HEK293 (cell line): ENCODE results near the gene RAB3C.

Experiments
- CTCF ChIA-PET: fragments of 350-600 bp; formaldehyde crosslinking; extraction: SDS; loops from one replicate; lab custom pipeline; 2021; ENCODE audit warnings: antibody characterized with exemption; lab: Yijun Ruan, JAX
- POLR2A ChIA-PET: fragments of 300-600 bp; formaldehyde crosslinking; extraction: SDS; loops from one replicate; lab custom pipeline; 2020; ENCODE audit warnings: antibody characterized with exemption, inconsistent platforms; lab: Yijun Ruan, JAX
- H3K27ac ChIP-seq: fragments of 200-500 bp; sonication (Bioruptor generic); 2 replicates; pipeline ENCODE4 v1.5.1; 2014; ENCODE audit warnings: low read depth, low read length, control low read depth, inconsistent platforms; ENCODE audit errors: extremely low read depth
- H3K36me3 ChIP-seq, 2 experiments: fragments of 200-500 bp in 1 of 2; sonication (Bioruptor generic) in 1 of 2; 1 replicate in 1 of 2; 2 replicates in 1 of 2; pipeline ENCODE4 v1.5.1; 2014 to 2017; ENCODE audit warnings: inconsistent platforms in 2 of 2, low read length in 2 of 2; ENCODE audit not compliant: control insufficient read depth in 2 of 2, insufficient read depth in 1 of 2
- H3K4me1 ChIP-seq: fragments of 200-500 bp; sonication (Bioruptor generic); 2 replicates; pipeline ENCODE4 v1.5.1; 2014; ENCODE audit warnings: mild to moderate bottlenecking, low read length, inconsistent platforms; ENCODE audit not compliant: control insufficient read depth, insufficient read depth
- H3K4me3 ChIP-seq: 2 replicates; pipeline ENCODE4 v1.5.1; 2011; ENCODE audit warnings: low read depth, mild to moderate bottlenecking, control low read depth, low read length, moderate library complexity
- H3K9me3 ChIP-seq: fragments of 200-500 bp; sonication (Bioruptor generic); 2 replicates; pipeline ENCODE4 v1.5.1; 2014; ENCODE audit warnings: low read depth, low read length, inconsistent platforms; ENCODE audit not compliant: control insufficient read depth, insufficient read depth
- GLIS1 ChIP-seq: fragments of 450-650 bp; formaldehyde crosslinking; IDR thresholded peaks from 2 replicates; pipeline ENCODE4 v1.5.1; 2016; ENCODE audit warnings: missing biosample characterization, missing genetic modification characterization
- KLF16 ChIP-seq: fragments of 450-650 bp; formaldehyde crosslinking; IDR thresholded peaks from 2 replicates; pipeline ENCODE4 v1.5.1; 2017; ENCODE audit warnings: missing biosample characterization, missing genetic modification characterization
- PRDM2 ChIP-seq: fragments of 450-650 bp; formaldehyde crosslinking; IDR thresholded peaks from 2 replicates; pipeline ENCODE4 v1.5.1; 2016; ENCODE audit warnings: missing biosample characterization, missing genetic modification characterization, borderline replicate concordance
- TCF7L2 ChIP-seq: IDR thresholded peaks from 2 replicates; pipeline ENCODE4 v1.6.1; 2011; ENCODE audit warnings: low read depth, mild to moderate bottlenecking, inconsistent platforms, low read length, moderate library complexity, borderline replicate concordance
- ZEB2 ChIP-seq: fragments of 450-650 bp; formaldehyde crosslinking; IDR thresholded peaks from 2 replicates; pipeline ENCODE4 v1.5.1; 2016; ENCODE audit warnings: missing biosample characterization, missing genetic modification characterization
- ZFP37 ChIP-seq: fragments of 450-650 bp; formaldehyde crosslinking; IDR thresholded peaks from 2 replicates; pipeline ENCODE4 v1.5.1; 2016; ENCODE audit warnings: missing biosample characterization, missing genetic modification characterization
- ZFP41 ChIP-seq: fragments of 450-650 bp; formaldehyde crosslinking; IDR thresholded peaks from 2 replicates; pipeline ENCODE4 v1.5.1; 2016; ENCODE audit warnings: missing biosample characterization, missing genetic modification characterization, borderline replicate concordance
- ZNF132 ChIP-seq: fragments of 450-650 bp; formaldehyde crosslinking; IDR thresholded peaks from 2 replicates; pipeline ENCODE4 v1.5.1; 2017; ENCODE audit warnings: missing biosample characterization, missing genetic modification characterization, borderline replicate concordance
- ZNF133 ChIP-seq: fragments of 450-650 bp; formaldehyde crosslinking; IDR thresholded peaks from 2 replicates; pipeline ENCODE4 v1.5.1; 2016; ENCODE audit warnings: missing biosample characterization, missing genetic modification characterization
- ZNF148 ChIP-seq: fragments of 450-650 bp; formaldehyde crosslinking; IDR thresholded peaks from 2 replicates; pipeline ENCODE4 v1.5.0; 2017; ENCODE audit warnings: missing biosample characterization, missing genetic modification characterization, borderline replicate concordance
- ZNF175 ChIP-seq: fragments of 450-650 bp; formaldehyde crosslinking; IDR thresholded peaks from 2 replicates; pipeline ENCODE4 v1.5.1; 2016; ENCODE audit warnings: missing biosample characterization, missing genetic modification characterization
- ZNF211 ChIP-seq: fragments of 450-650 bp; formaldehyde crosslinking; IDR thresholded peaks from 2 replicates; pipeline ENCODE4 v1.5.1; 2016; ENCODE audit warnings: low read depth, missing biosample characterization, missing genetic modification characterization
- ZNF214 ChIP-seq: fragments of 450-650 bp; formaldehyde crosslinking; IDR thresholded peaks from 2 replicates; pipeline ENCODE4 v1.5.1; 2017; ENCODE audit warnings: missing biosample characterization, mild to moderate bottlenecking, missing genetic modification characterization, borderline replicate concordance
- ZNF350 ChIP-seq: fragments of 450-650 bp; formaldehyde crosslinking; IDR thresholded peaks from 2 replicates; pipeline ENCODE4 v1.5.0; 2017; ENCODE audit warnings: missing biosample characterization, mild to moderate bottlenecking, missing genetic modification characterization
- ZNF362 ChIP-seq: fragments of 450-650 bp; formaldehyde crosslinking; IDR thresholded peaks from 2 replicates; pipeline ENCODE4 v1.5.1; 2016; ENCODE audit warnings: missing biosample characterization, missing genetic modification characterization
- ZNF571 ChIP-seq: fragments of 450-650 bp; formaldehyde crosslinking; IDR thresholded peaks from 2 replicates; pipeline ENCODE4 v1.5.0; 2017; ENCODE audit warnings: missing biosample characterization, missing genetic modification characterization
- ZNF610 ChIP-seq: fragments of 450-650 bp; formaldehyde crosslinking; IDR thresholded peaks from 2 replicates; pipeline ENCODE4 v1.5.1; 2016; ENCODE audit warnings: missing biosample characterization, missing genetic modification characterization, borderline replicate concordance
- ZNF629 ChIP-seq: fragments of 450-650 bp; formaldehyde crosslinking; IDR thresholded peaks from 2 replicates; pipeline ENCODE4 v1.5.1; 2017; ENCODE audit warnings: missing biosample characterization, missing genetic modification characterization
- ZNF660 ChIP-seq: fragments of 450-650 bp; IDR thresholded peaks from 2 replicates; pipeline ENCODE4 v1.5.1; 2018; ENCODE audit warnings: missing biosample characterization, mild to moderate bottlenecking, missing genetic modification characterization
- ZSCAN23 ChIP-seq: fragments of 450-650 bp; formaldehyde crosslinking; IDR thresholded peaks from 2 replicates; pipeline ENCODE4 v1.5.1; 2016; ENCODE audit warnings: missing biosample characterization, missing genetic modification characterization

RAB3C gene

GRCh38 chr5:58710871-58711270 is 128.0 kb downstream of the RAB3C start:
- Histone ChIP-seq H3K27ac (no peak overlapping the region), H3K9me3 (no peaks in the 10 kb centered on the region), H3K36me3 (no peaks in the 10 kb centered on the region), H3K4me3 (no peak overlapping the region), H3K4me1 (no peaks in the 10 kb centered on the region)
- TF ChIP-seq TCF7L2: no peak
- TF ChIP-seq ZNF571: no peak
- no peak for TF ChIP-seq ZNF133 (tag by site-specific recombination)
- TF ChIP-seq ZNF214: no peak
- TF ChIP-seq GLIS1 (tag by site-specific recombination): no peak
- TF ChIP-seq KLF16 (tag by site-specific recombination): no peak
- TF ChIP-seq ZNF132 (tag by site-specific recombination): no peak
- TF ChIP-seq ZEB2 (tag by site-specific recombination): no peak
- TF ChIP-seq ZNF362 (tag by site-specific recombination): no peak
- no peak for TF ChIP-seq ZNF148 (tag by site-specific recombination)
- TF ChIP-seq ZFP37 (tag by site-specific recombination): no peak
- TF ChIP-seq ZNF660: no peak
- no peak for TF ChIP-seq PRDM2 (tag by site-specific recombination)
- TF ChIP-seq ZNF350 (tag by site-specific recombination): no peak
- TF ChIP-seq ZNF175 (tag by site-specific recombination): no peak
- TF ChIP-seq ZNF629 (tag by site-specific recombination): no peak
- no peak for TF ChIP-seq ZFP41
- TF ChIP-seq ZSCAN23 (tag by site-specific recombination): no peak
- no peak for TF ChIP-seq ZNF610 (tag by site-specific recombination)
- no peak for TF ChIP-seq ZNF211 (tag by site-specific recombination)
- POLR2A ChIA-PET: no interaction called here
- CTCF ChIA-PET: no interaction called here
